Keratinocyte (primary cell): ENCODE data around the gene SH3BP5L.

Experiments used
- EZH2 ChIP-seq: IDR thresholded peaks from one replicate; pipeline ENCODE4 v1.6.1; 2012; ENCODE audit warnings: inconsistent platforms, mild to moderate bottlenecking, low read length, moderate library complexity
- TF ChIP-seq, protein P1 (sequence below), 3 experiments: IDR thresholded peaks in 1 of 3; conservative IDR thresholded peaks in 1 of 3; optimal IDR thresholded peaks in 1 of 3; 2 replicates in 2 of 3; 3 replicates in 1 of 3; pipeline versions ENCODE3 to v1.5.1; 2011; ENCODE audit warnings: low read length in 3 of 3, mild to moderate bottlenecking in 3 of 3, moderate library complexity in 2 of 3, control low read depth in 1 of 3, inconsistent platforms in 1 of 3; ENCODE audit not compliant: insufficient read depth in 2 of 3; ENCODE audit errors: extremely low read depth in 1 of 3

DNA sequence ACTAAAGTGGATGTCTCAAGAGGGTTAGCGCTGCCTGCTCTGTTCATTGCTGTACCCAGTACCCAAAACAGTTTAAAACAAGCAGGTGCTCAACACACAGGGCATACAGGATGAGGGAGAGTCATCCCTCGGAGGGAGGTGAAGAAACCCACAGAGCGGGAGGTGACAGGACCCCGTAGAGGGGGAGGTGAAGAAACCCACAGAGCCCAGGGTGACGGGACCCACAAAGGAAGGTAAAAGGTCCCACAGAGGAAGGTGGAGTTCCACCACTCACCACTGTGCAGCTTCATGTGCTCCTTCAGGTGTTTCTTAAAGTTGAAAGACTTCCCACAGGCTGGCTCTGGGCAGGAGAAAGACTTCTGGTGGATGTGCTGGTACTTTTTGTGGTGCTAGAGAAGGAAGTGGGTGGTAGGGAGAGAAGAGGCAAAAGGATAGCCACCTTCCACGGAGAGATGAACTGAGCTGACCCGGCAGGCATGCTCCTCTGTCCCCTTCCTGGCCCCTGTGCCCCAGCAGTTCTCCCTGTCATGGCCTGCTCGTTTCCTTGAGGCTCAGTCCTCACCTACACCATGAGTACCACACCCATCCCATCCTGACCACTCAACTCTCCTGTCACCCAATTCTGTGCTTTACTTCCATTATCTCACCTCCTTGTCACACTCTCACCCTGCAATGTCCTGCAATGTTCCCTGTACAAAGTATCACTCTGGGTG is 28.1 kb upstream of the SH3BP5L start:
- TF ChIP-seq, protein P1, sequence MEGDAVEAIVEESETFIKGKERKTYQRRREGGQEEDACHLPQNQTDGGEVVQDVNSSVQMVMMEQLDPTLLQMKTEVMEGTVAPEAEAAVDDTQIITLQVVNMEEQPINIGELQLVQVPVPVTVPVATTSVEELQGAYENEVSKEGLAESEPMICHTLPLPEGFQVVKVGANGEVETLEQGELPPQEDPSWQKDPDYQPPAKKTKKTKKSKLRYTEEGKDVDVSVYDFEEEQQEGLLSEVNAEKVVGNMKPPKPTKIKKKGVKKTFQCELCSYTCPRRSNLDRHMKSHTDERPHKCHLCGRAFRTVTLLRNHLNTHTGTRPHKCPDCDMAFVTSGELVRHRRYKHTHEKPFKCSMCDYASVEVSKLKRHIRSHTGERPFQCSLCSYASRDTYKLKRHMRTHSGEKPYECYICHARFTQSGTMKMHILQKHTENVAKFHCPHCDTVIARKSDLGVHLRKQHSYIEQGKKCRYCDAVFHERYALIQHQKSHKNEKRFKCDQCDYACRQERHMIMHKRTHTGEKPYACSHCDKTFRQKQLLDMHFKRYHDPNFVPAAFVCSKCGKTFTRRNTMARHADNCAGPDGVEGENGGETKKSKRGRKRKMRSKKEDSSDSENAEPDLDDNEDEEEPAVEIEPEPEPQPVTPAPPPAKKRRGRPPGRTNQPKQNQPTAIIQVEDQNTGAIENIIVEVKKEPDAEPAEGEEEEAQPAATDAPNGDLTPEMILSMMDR (optimal IDR thresholded peaks at IDR 0.05 in 1 of 3, IDR thresholded peaks at IDR 0.05 in 1 of 3, conservative IDR thresholded peaks at IDR 0.05 in 1 of 3; ENCODE audit: extremely low read depth in 1 of 3, insufficient read depth in 2 of 3, low read length in 3 of 3): no peak
- no peak for TF ChIP-seq EZH2
